ENCODE results near the gene UBE2V1. TPM values are rescaled to one million over a fixed set of nuclear protein-coding genes. Genes with fewer than 3 reads are reported as not detected.
A peak's percentile ranks its signal among the peaks of the same experiment; 100 is the strongest.

Gene UBE2V1
- total and polyA plus RNA-seq, 2 donors (not counting 3 experiments of a cell fraction or from before 2014, with no cell fraction given), result 145 to 156 TPM

DNA sequence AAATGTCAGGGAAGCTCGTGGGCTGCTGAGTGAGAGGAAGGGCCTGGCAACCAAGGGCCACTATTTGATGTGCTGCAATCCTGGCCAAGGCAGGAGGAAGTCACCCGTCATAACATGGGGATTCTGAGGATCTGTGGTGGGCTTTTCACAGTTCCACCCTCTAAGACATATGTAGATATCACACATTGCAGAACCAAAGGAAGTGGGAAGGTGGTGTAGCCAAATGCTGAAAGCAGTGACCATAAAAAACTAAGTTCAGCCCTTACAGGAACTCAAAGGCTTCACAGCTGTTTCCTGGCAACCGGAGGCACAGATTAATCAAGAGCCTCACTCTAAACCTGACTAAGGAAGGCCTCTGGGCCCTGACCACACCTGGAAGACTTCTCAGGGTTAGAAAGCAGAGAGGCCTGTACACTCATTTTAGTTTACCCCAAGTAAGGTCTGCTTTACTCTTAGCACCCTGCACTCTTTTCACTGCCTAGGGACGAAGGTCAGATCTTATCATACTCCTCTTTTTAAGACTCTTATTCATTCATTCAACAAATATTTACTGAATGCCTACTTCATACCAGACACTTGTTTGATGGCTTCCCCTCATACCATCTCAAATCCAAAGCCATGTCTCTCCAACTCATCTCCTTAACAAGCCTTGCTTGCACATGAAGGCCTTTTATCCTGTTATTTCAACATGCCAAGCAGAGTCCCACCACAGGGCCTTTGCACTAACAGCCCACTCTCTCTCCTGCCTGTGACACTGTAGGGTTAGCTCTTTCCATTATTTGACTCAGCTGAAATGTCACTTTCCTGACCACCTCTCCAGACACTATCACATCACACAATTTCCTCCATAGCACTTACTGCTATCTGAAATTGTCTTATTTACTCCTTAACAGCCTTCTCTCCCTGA lies 2.6 kb downstream of the UBE2V1 start:
- Histone ChIP-seq H3K27me3 (ENCODE audit: control insufficient read depth in 2 of 2, insufficient read depth in 2 of 2, low read length in 2 of 2) (no peaks in the 10 kb centered on the region), H3K27ac (ENCODE audit: insufficient read depth, low read depth, low read length) (peak overlapping the region; percentile 84), H2AFZ (ENCODE audit: low read depth, low read length) (no peak overlapping the region), H3K36me3 (ENCODE audit: control insufficient read depth in 2 of 2, extremely low read depth in 1 of 2, insufficient read depth in 2 of 2, low read length in 2 of 2) (no peaks in the 10 kb centered on the region), H3K9me1 (replicated peaks; ENCODE audit: control insufficient read depth, extremely low read depth, insufficient read depth, low read length) (no peaks in the 10 kb centered on the region), H4K20me1 (replicated peaks; ENCODE audit: control insufficient read depth, extremely low read depth, insufficient read depth, low read length) (peaks cover 2% of the 10 kb centered on the region), H3K9me3 (replicated peaks; ENCODE audit: control insufficient read depth, insufficient read depth, low read length) (no peaks in the 10 kb centered on the region), H3K79me2 (ENCODE audit: control insufficient read depth, insufficient read depth, low read length) (peaks cover 74% of the 10 kb centered on the region), H3K4me2 (ENCODE audit: insufficient read depth, low read length) (peak overlapping the region; percentile 89), H3K9ac (replicated peaks; ENCODE audit: extremely low read depth, insufficient read depth, low read length) (no peak overlapping the region), H3K4me1 (ENCODE audit: control insufficient read depth, extremely low read depth, insufficient read depth, low read length) (peaks cover 68% of the 10 kb centered on the region), H3K4me3 (replicated peaks in 1 of 3; ENCODE audit: insufficient read depth in 1 of 3, low read depth in 1 of 3, low read length in 3 of 3) (no peak overlapping the region)
- TF ChIP-seq GATA2 (IDR thresholded peaks at IDR 0.05; ENCODE audit: insufficient read depth, insufficient read length, low read depth, low read length) (peak; percentile 74), MYC (IDR thresholded peaks at IDR 0.05; ENCODE audit: low read depth, low read length) (no peak), POLR2AphosphoS5 (IDR thresholded peaks at IDR 0.05; ENCODE audit: insufficient read depth, low read depth, low read length) (peak; percentile 31)
- DNase-seq (ENCODE audit: low read depth, low spot score) (peak; percentile 83), FAIRE-seq (peak; percentile 79)
- CTCF ChIA-PET, result interaction anchor here (0.8 to 3.7 kb wide), 9 partner anchors 10 to 131 kb away, joined by 3 to 23 read pairs (median 5); no protein-coding TSS in a partner anchor
- POLR2A ChIA-PET, result no interaction called here
- BruUV-seq (replicated peaks), result no TSS peak
- dilution Hi-C loops (cut with MboI; ENCODE audit: extremely low pct_ligation_motif_present, low sequenced_read_pairs), result no loop called here
- intact Hi-C loops (cut with micrococcal nuclease), result loop anchor here (2.0 to 5.0 kb wide), 2 partner anchors 26 to 42 kb away; partner anchors contain the start of gene PEDS1

- no peak overlapping the region for H3K4me3 ChIP-seq (replicated peaks in 1 of 3; ENCODE audit: insufficient read depth in 1 of 3, low read depth in 1 of 3, low read length in 3 of 3)
- no TSS peak for BruUV-seq (replicated peaks)
- H3K9me3 ChIP-seq (replicated peaks; ENCODE audit: control insufficient read depth, insufficient read depth, low read length), result no peaks in the 10 kb centered on the region
- ChIA-PET POLR2A (no interaction called here), CTCF (interaction anchor here (0.9 to 2.6 kb wide), 5 partner anchors 11 to 130 kb away, joined by 3 to 11 read pairs (median 8); no protein-coding TSS in a partner anchor)
- DNase-seq (ENCODE audit: low read depth, low spot score), result no peak
- H3K9ac ChIP-seq (replicated peaks; ENCODE audit: extremely low read depth, insufficient read depth, low read length), result no peak overlapping the region
- no peak for FAIRE-seq
- H3K79me2 ChIP-seq (ENCODE audit: control insufficient read depth, insufficient read depth, low read length), result peaks cover 88% of the 10 kb centered on the region
- no peak overlapping the region for H3K27ac ChIP-seq (ENCODE audit: insufficient read depth, low read depth, low read length)
- H3K4me2 ChIP-seq (ENCODE audit: insufficient read depth, low read length), result no peak overlapping the region
- intact Hi-C loops (cut with micrococcal nuclease) (no loop called here), dilution Hi-C loops (cut with MboI; ENCODE audit: extremely low pct_ligation_motif_present, low sequenced_read_pairs) (no loop called here)
- no peaks in the 10 kb centered on the region for H3K9me1 ChIP-seq (replicated peaks; ENCODE audit: control insufficient read depth, extremely low read depth, insufficient read depth, low read length)
- no peaks in the 10 kb centered on the region for H3K27me3 ChIP-seq (ENCODE audit: control insufficient read depth in 2 of 2, insufficient read depth in 2 of 2, low read length in 2 of 2)
- peaks cover 63% of the 10 kb centered on the region for H3K4me1 ChIP-seq (ENCODE audit: control insufficient read depth, extremely low read depth, insufficient read depth, low read length)
- H4K20me1 ChIP-seq (replicated peaks; ENCODE audit: control insufficient read depth, extremely low read depth, insufficient read depth, low read length), result peaks cover 2% of the 10 kb centered on the region
- TF ChIP-seq POLR2A (IDR thresholded peaks at IDR 0.05; ENCODE audit: low read depth, low read length) (no peak), FOS (IDR thresholded peaks at IDR 0.05; ENCODE audit: borderline replicate concordance, insufficient read depth, low read length) (peak; percentile 36)
- H2AFZ ChIP-seq (ENCODE audit: low read depth, low read length), result no peak overlapping the region
- no peaks in the 10 kb centered on the region for H3K36me3 ChIP-seq (ENCODE audit: control insufficient read depth in 2 of 2, extremely low read depth in 1 of 2, insufficient read depth in 2 of 2, low read length in 2 of 2)
These were observed 4.3 kb downstream of the UBE2V1 start for GRCh38 chr20:50108556-50109235.

Measured in endothelial cell of umbilical vein (primary cell).